Hepatocyte (in vitro differentiated cells): ENCODE data around the gene A2ML1. TPM values are rescaled to one million over a fixed set of nuclear protein-coding genes. Genes with fewer than 3 reads are reported as not detected.

ENCODE experiments used
- DNase-seq: peaks from one replicate; pipeline ENCODE4 v3.0.0-alpha.2; 2016; ENCODE audit warnings: low spot score
- H2AFZ ChIP-seq: fragments of 200-600 bp; sonication (generic); 2 replicates; pipeline ENCODE4 v1.6.0; 2016; ENCODE audit warnings: antibody characterized with exemption, mild to moderate bottlenecking
- H3K27ac ChIP-seq: fragments of 200-600 bp; sonication (generic); 2 replicates; pipeline ENCODE4 v1.5.1; 2016; ENCODE audit warnings: mild to moderate bottlenecking
- H3K27me3 ChIP-seq: fragments of 200-600 bp; sonication (generic); 2 replicates; pipeline ENCODE4 v1.6.1; 2016
- H3K36me3 ChIP-seq: fragments of 200-600 bp; sonication (generic); replicated peaks from 2 replicates; pipeline ENCODE4 v1.5.1; 2016; ENCODE audit warnings: low read depth; ENCODE audit not compliant: insufficient read depth
- H3K4me1 ChIP-seq: fragments of 200-600 bp; sonication (generic); 2 replicates; pipeline ENCODE4 v1.5.1; 2016; ENCODE audit warnings: mild to moderate bottlenecking, moderate library complexity; ENCODE audit not compliant: insufficient read depth
- H3K4me2 ChIP-seq: fragments of 200-600 bp; sonication (generic); 2 replicates; pipeline ENCODE4 v1.6.0; 2016
- H3K4me3 ChIP-seq: fragments of 200-600 bp; sonication (generic); 2 replicates; pipeline ENCODE4 v1.5.1; 2016; ENCODE audit warnings: mild to moderate bottlenecking
- H3K79me2 ChIP-seq: fragments of 200-600 bp; sonication (generic); 2 replicates; pipeline ENCODE4 v1.6.0; 2017; ENCODE audit warnings: mild to moderate bottlenecking
- H3K9me2 ChIP-seq: fragments of 200-600 bp; sonication (generic); replicated peaks from 2 replicates; pipeline ENCODE4 v1.6.0; 2017; ENCODE audit warnings: mild to moderate bottlenecking; ENCODE audit not compliant: insufficient read depth
- H3K9me3 ChIP-seq: fragments of 200-600 bp; sonication (generic); 2 replicates; pipeline ENCODE4 v1.5.1; 2016; ENCODE audit warnings: low read depth, mild to moderate bottlenecking
- H4K20me1 ChIP-seq: fragments of 200-600 bp; sonication (generic); 2 replicates; pipeline ENCODE4 v1.6.0; 2016; ENCODE audit warnings: mild to moderate bottlenecking; ENCODE audit not compliant: insufficient read depth, poor library complexity, severe bottlenecking
- CTCF ChIP-seq: fragments of 200-600 bp; sonication (generic); IDR thresholded peaks from 2 replicates; pipeline ENCODE4 v1.5.1; 2016; ENCODE audit warnings: antibody characterized with exemption, mild to moderate bottlenecking; ENCODE audit not compliant: poor library complexity
- EZH2 ChIP-seq: fragments of 200-600 bp; sonication (generic); IDR thresholded peaks from 2 replicates; pipeline ENCODE4 v1.6.1; 2016; ENCODE audit warnings: antibody characterized with exemption, mild to moderate bottlenecking, borderline replicate concordance
- EZH2phosphoT487 ChIP-seq: fragments of 200-600 bp; sonication (generic); IDR thresholded peaks from one replicate; pipeline ENCODE4 v1.6.1; 2018; ENCODE audit warnings: antibody characterized with exemption, mild to moderate bottlenecking, low read depth, moderate library complexity; ENCODE audit not compliant: unreplicated experiment, severe bottlenecking
- WGBS: methylation state at CpG from one replicate; pipeline ENCODE4 v1.1.6; 2016; ENCODE audit warnings: low lambda C conversion rate; ENCODE audit errors: missing lambda C conversion rate; 5-methylcytosine and 5-hydroxymethylcytosine counted together
- polyA plus RNA-seq: library from polyadenylated mRNA; unstranded; fragments of >200 nt; fragmentation: Nextera tagmentation; extraction: Ambion mirVana; gene quantifications from 2 replicates; pipeline ENCODE4 v1.2.1, GENCODE V29; 2016
- total RNA-seq: library from RNA; depleted of rRNA; stranded (reverse); fragments of >200 nt; gene quantifications from 2 replicates; pipeline ENCODE4 v1.2.3, GENCODE V29; 2014

Gene A2ML1
- total and polyA plus RNA-seq, 2 experiments from 2014 or later = 1.0 to 1.1 TPM

- TF ChIP-seq EZH2 = no peak
- TF ChIP-seq EZH2phosphoT487 = no peak
- no peak for TF ChIP-seq CTCF
- Histone ChIP-seq H3K4me1 (no peaks in the 10 kb centered on the region), H3K9me2 (no peaks in the 10 kb centered on the region), H3K4me3 (no peak overlapping the region), H3K27ac (no peak overlapping the region), H3K27me3 (no peaks in the 10 kb centered on the region), H4K20me1 (no peaks in the 10 kb centered on the region), H3K4me2 (no peak overlapping the region), H3K79me2 (no peaks in the 10 kb centered on the region), H3K36me3 (no peaks in the 10 kb centered on the region), H3K9me3 (no peaks in the 10 kb centered on the region), H2AFZ (no peak overlapping the region)
- WGBS = 96% methylated on average over 3 of the region's 3 CpGs
- DNase-seq = no peak
Measured at GRCh38 chr12:8821591-8821990, 830 bp upstream of the A2ML1 start.

- H2AFZ ChIP-seq = no peak overlapping the region
- no peaks in the 10 kb centered on the region for H4K20me1 ChIP-seq
- H3K27ac ChIP-seq = no peak overlapping the region
- no peak overlapping the region for H3K4me2 ChIP-seq
- H3K27me3 ChIP-seq = no peaks in the 10 kb centered on the region
- no peaks in the 10 kb centered on the region for H3K36me3 ChIP-seq
- DNase-seq = peak; percentile 39
- no peaks in the 10 kb centered on the region for H3K9me2 ChIP-seq
- H3K79me2 ChIP-seq = no peaks in the 10 kb centered on the region
- no peak overlapping the region for H3K4me3 ChIP-seq
- H3K9me3 ChIP-seq = no peaks in the 10 kb centered on the region
- peak; percentile 62 for TF ChIP-seq CTCF
- no peak for TF ChIP-seq EZH2
- 32% methylated on average over 8 of the region's 8 CpGs for WGBS
- no peaks in the 10 kb centered on the region for H3K4me1 ChIP-seq
Measured at GRCh38 chr12:8823565-8824300, 1.3 kb downstream of the A2ML1 start.

- Histone ChIP-seq H2AFZ (no peak overlapping the region), H3K79me2 (no peaks in the 10 kb centered on the region), H3K9me3 (no peaks in the 10 kb centered on the region), H3K4me3 (no peak overlapping the region), H3K27me3 (no peaks in the 10 kb centered on the region), H3K4me1 (no peaks in the 10 kb centered on the region), H4K20me1 (no peaks in the 10 kb centered on the region), H3K27ac (no peak overlapping the region), H3K36me3 (no peaks in the 10 kb centered on the region), H3K9me2 (no peaks in the 10 kb centered on the region), H3K4me2 (no peak overlapping the region)
- WGBS = 77% methylated on average over 4 of the region's 4 CpGs
- TF ChIP-seq EZH2 (no peak), CTCF (no peak), EZH2phosphoT487 (no peak)
- DNase-seq = no peak
Measured at GRCh38 chr12:8827551-8828256, 5.3 kb downstream of the A2ML1 start.
